Uterus (tissue), 4 donors: ENCODE results near the gene ERP27. TPM values are rescaled to one million over a fixed set of nuclear protein-coding genes. Genes with fewer than 3 reads are reported as not detected.

Experiments used
- DNase-seq, 2 donors: peaks; one replicate each; pipeline ENCODE4 v3.0.0-alpha.2; 2019 to 2020
- H3K27ac ChIP-seq, 2 donors: fragments of 200-600 bp; sonication (generic); 1 replicate in 1 of 2; 2 replicates in 1 of 2; pipeline ENCODE4 v1.5.1; 2016 to 2018
- H3K27me3 ChIP-seq, 2 donors: fragments of 200-600 bp; sonication (generic); one replicate each; pipeline ENCODE4 v1.5.1; 2018 to 2019; ENCODE audit warnings: control low read depth in 1 of 2
- H3K36me3 ChIP-seq, 2 donors: fragments of 200-600 bp; sonication (generic); one replicate each; pipeline ENCODE4 v1.5.1; 2019; ENCODE audit warnings: control low read depth in 1 of 2
- H3K4me1 ChIP-seq, 2 donors: fragments of 200-600 bp; sonication (generic); one replicate each; pipeline ENCODE4 v1.5.1; 2018 to 2019; ENCODE audit warnings: control low read depth in 1 of 2
- H3K4me3 ChIP-seq, 2 donors: fragments of 200-600 bp; sonication (generic); 1 replicate in 1 of 2; 2 replicates in 1 of 2; pipeline ENCODE4 v1.5.1; 2018 to 2019; ENCODE audit warnings: mild to moderate bottlenecking in 1 of 2
- H3K9me3 ChIP-seq, 2 donors: fragments of 200-600 bp; sonication (generic); one replicate each; pipeline ENCODE4 v1.5.1; 2019; ENCODE audit warnings: control low read depth in 1 of 2
- CTCF ChIP-seq, 4 experiments: fragments of 200-600 bp in 2 of 4; fragments of 450-650 bp in 2 of 4; sonication (generic) in 2 of 4; IDR thresholded peaks; one replicate each; pipeline ENCODE4 v1.5.1; 2016 to 2019; ENCODE audit warnings: antibody characterized with exemption in 4 of 4, mild to moderate bottlenecking in 2 of 4, moderate library complexity in 1 of 4
- POLR2A ChIP-seq, 2 donors: fragments of 450-650 bp; IDR thresholded peaks; one replicate each; pipeline ENCODE4 v1.6.1; 2016; ENCODE audit warnings: antibody characterized with exemption in 2 of 2, mild to moderate bottlenecking in 1 of 2, moderate library complexity in 1 of 2
- intact Hi-C: fragments of 100-400 bp; cut with DNase I; formaldehyde crosslinking; loops from one replicate; pipeline ENCODE4 v1.15.1; 2023; ENCODE audit warnings: low total_unique reads
- total RNA-seq, 4 donors: library from RNA; depleted of rRNA in 3 of 4; stranded (reverse); fragments of >200 nt in 3 of 4; gene quantifications; one replicate each; pipeline versions ENCODE4 v1.1.0 to v1.2.4, GENCODE V29; 2014 to 2023
- donor health status: DM: yes; HTN: yes; CAD: no.

ERP27 gene
- total RNA-seq, 4 donors from 2014 or later, result 0.61 to 2.6 (median 1.5) TPM; not detected in 1

DNA sequence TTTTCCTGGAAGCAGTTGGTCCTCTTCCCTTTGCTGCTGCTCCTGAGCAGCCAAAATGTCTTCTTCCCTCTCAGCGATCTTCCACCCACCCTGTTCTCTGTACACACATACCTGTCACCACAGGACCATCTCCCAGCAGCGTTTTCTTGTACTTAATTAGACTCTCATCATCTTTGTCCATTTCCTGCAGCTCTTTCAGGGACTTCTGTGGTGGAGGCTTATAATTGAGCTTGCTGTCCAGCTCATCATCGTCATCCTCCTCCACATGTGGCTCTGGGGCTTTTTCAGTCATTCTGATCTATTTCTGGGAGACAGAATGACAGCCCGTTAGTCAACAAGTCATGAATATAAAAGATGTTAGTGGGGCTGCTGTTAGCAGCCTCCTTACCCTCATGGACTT, 12.1 kb upstream of the ERP27 start:
- H3K27me3 ChIP-seq, result no peaks in the 10 kb centered on the region
- intact Hi-C loops, result no loop called here
- peaks cover 0 to 16% of the 10 kb centered on the region in 2 donors for H3K4me1 ChIP-seq
- DNase-seq, result no peak
- H3K9me3 ChIP-seq, result no peaks in the 10 kb centered on the region
- no peaks in the 10 kb centered on the region for H3K36me3 ChIP-seq
- H3K27ac ChIP-seq, result peak overlapping the region; percentile 84 to 93
- no peak for TF ChIP-seq CTCF (IDR thresholded peaks at IDR 0.05)
- TF ChIP-seq POLR2A (IDR thresholded peaks at IDR 0.05), result no peak
- H3K4me3 ChIP-seq, result no peak overlapping the region

GRCh38 chr12:14949631-14950030, 11.3 kb upstream of the ERP27 start:
- Histone ChIP-seq H3K27ac (peak overlapping the region; percentile 84 to 93), H3K36me3 (no peaks in the 10 kb centered on the region), H3K27me3 (no peaks in the 10 kb centered on the region), H3K4me1 (peaks cover 0 to 16% of the 10 kb centered on the region in 2 donors), H3K9me3 (no peaks in the 10 kb centered on the region), H3K4me3 (no peak overlapping the region)
- TF ChIP-seq POLR2A (IDR thresholded peaks at IDR 0.05), result no peak
- DNase-seq, result no peak
- intact Hi-C loops, result no loop called here

GRCh38 chr12:14948672-14949071, 10.3 kb upstream of the ERP27 start:
- intact Hi-C loops, result no loop called here

GRCh38 chr12:14946861-14947260, 8.5 kb upstream of the ERP27 start:
- no peak for DNase-seq
- H3K27me3 ChIP-seq, result no peaks in the 10 kb centered on the region
- peaks cover 0 to 16% of the 10 kb centered on the region in 2 donors for H3K4me1 ChIP-seq
- no peak overlapping the region for H3K4me3 ChIP-seq
- TF ChIP-seq POLR2A (IDR thresholded peaks at IDR 0.05) (no peak), CTCF (IDR thresholded peaks at IDR 0.05) (no peak)
- no peaks in the 10 kb centered on the region for H3K36me3 ChIP-seq
- H3K9me3 ChIP-seq, result no peaks in the 10 kb centered on the region
- H3K27ac ChIP-seq, result peak overlapping the region; percentile 84 to 93
- intact Hi-C loops, result no loop called here

More at GRCh38 chr12:14948672-14949071, 10.3 kb upstream of the ERP27 start:
- no peaks in the 10 kb centered on the region for H3K27me3 ChIP-seq
- no peaks in the 10 kb centered on the region for H3K36me3 ChIP-seq
- TF ChIP-seq POLR2A (IDR thresholded peaks at IDR 0.05), result peak; percentile 42 to 66
- TF ChIP-seq CTCF (IDR thresholded peaks at IDR 0.05), result no peak
- peak overlapping the region; percentile 84 to 93 for H3K27ac ChIP-seq
- no peak overlapping the region for H3K4me3 ChIP-seq
- DNase-seq, result peak; percentile 56 to 71
- peaks cover 0 to 16% of the 10 kb centered on the region in 2 donors for H3K4me1 ChIP-seq
- H3K9me3 ChIP-seq, result no peaks in the 10 kb centered on the region

DNA sequence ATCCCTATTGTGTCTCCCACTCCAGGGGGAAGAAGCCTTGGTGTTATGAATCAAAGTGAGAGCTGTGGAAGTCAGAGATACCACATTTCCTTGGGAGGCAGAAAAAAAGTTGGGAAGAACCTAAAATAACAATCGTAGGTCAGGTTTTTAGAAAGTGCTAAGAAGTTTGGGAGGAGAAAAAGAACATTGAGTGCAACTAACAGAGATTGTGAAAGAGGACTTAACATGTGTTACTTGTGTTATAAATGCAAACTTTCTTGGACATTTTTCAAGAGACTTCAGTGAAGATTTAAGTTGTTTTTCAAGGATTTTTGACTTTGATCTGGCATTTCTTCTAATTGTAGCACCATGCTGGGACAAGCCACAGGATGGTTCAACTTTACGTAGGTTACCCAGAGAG, 7.8 kb upstream of the ERP27 start:
- H3K4me3 ChIP-seq, result no peak overlapping the region
- peaks cover 0 to 16% of the 10 kb centered on the region in 2 donors for H3K4me1 ChIP-seq
- no peak for DNase-seq
- H3K27me3 ChIP-seq, result no peaks in the 10 kb centered on the region
- no peaks in the 10 kb centered on the region for H3K36me3 ChIP-seq
- TF ChIP-seq POLR2A (IDR thresholded peaks at IDR 0.05) (no peak), CTCF (IDR thresholded peaks at IDR 0.05) (no peak)
- intact Hi-C loops, result no loop called here
- H3K9me3 ChIP-seq, result no peaks in the 10 kb centered on the region
- peak overlapping the region; percentile 84 to 93 for H3K27ac ChIP-seq
